Upper lobe of right lung (tissue), 1 donor: ENCODE results near the gene NTM. TPM values are rescaled to one million over a fixed set of nuclear protein-coding genes. Genes with fewer than 3 reads are reported as not detected.

ENCODE experiments used
- ATAC-seq: fragments of 200-7000 bp; cut with Tn5 transposase; one replicate; pipeline ENCODE4 v1.9.1; 2020; ENCODE audit warnings: mild to moderate bottlenecking, moderate library complexity
- DNase-seq: peaks from one replicate; pipeline ENCODE4 v3.0.0-alpha.2; 2020
- H3K27ac ChIP-seq: fragments of 200-600 bp; one replicate; pipeline ENCODE4 v1.8.0; 2022
- H3K27me3 ChIP-seq: fragments of 200-600 bp; one replicate; pipeline ENCODE4 v1.8.0; 2022; ENCODE audit warnings: mild to moderate bottlenecking
- H3K36me3 ChIP-seq: fragments of 200-600 bp; one replicate; pipeline ENCODE4 v1.8.0; 2022
- H3K4me1 ChIP-seq: fragments of 200-600 bp; one replicate; pipeline ENCODE4 v1.8.0; 2022
- H3K4me3 ChIP-seq: fragments of 200-600 bp; one replicate; pipeline ENCODE4 v1.8.0; 2022; ENCODE audit warnings: mild to moderate bottlenecking
- H3K9me3 ChIP-seq: fragments of 200-600 bp; one replicate; pipeline ENCODE4 v1.8.0; 2022
- CTCF ChIP-seq: fragments of 200-600 bp; IDR thresholded peaks from one replicate; pipeline ENCODE4 v1.8.0; 2022; ENCODE audit warnings: antibody characterized with exemption
- intact Hi-C: fragments of 100-400 bp; cut with DNase I; formaldehyde crosslinking; loops from one replicate; pipeline ENCODE4 v1.11.0; 2022
- total RNA-seq: library from RNA; stranded (reverse); fragmentation: NEBNext Ultra II Directional; extraction: Animal tissue kit (Norgen Biotek cat#: 25700); gene quantifications from one replicate; pipeline ENCODE4 v1.2.1, GENCODE V29; 2021
- donor health status: DM: no; HTN: yes; CAD: no; lungs with severe emphysema.

Gene NTM
- total RNA-seq, 1 donor from 2014 or later: 3.7 TPM

DNA sequence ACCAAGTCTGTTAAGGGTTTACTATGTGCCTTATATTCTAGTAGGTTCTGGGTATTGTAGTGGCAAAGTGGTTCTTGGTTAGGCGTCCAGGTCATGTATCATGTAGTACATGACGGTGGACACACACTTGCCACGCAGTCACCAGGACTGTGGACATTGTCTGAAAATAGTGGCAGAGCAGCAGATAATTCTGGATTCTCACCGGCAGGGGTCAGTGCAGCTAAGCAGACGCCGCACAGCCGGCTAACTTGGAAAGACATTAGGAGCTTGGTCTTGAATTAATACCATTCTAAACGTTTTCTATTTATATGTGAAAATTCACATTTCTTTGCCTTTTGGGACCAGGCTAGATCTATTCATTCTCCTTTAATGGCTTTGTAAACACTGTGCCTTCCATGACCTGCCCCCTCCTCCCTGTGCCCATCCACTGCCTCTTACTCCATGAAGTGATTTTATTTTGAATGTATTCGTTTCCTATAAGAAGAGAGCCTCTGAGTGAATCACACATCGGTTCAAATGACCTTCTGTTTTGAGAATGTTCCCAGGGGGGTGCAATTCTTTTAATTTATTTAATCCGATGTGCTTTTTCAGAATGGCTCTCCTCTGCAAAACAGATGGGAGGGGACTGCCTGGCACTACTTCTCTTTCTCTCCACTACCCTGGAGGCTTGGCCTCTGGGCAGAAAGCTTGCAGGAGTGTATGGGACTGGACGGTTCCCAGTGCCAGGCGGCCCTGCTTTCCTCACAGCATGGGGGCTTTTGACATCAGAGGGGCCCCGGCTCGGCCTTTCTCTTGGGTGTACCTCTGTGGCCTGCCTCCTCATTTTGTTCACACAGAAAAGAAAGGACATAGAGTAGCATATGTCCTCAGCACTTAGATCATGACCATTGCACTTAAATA lies 378.0 kb downstream of the NTM start:
- Histone ChIP-seq H3K9me3 (no peaks in the 10 kb centered on the region), H3K27me3 (peaks cover 6% of the 10 kb centered on the region), H3K4me1 (no peaks in the 10 kb centered on the region), H3K4me3 (no peak overlapping the region), H3K36me3 (no peaks in the 10 kb centered on the region), H3K27ac (no peak overlapping the region)
- ATAC-seq: peak; percentile 85
- intact Hi-C loops: no loop called here
- TF ChIP-seq CTCF: peak; percentile 82
- DNase-seq: peak; percentile 68

GRCh38 chr11:131749101-131749500 lies 378.7 kb downstream of the NTM start:
- no peaks in the 10 kb centered on the region for H3K9me3 ChIP-seq

DNA sequence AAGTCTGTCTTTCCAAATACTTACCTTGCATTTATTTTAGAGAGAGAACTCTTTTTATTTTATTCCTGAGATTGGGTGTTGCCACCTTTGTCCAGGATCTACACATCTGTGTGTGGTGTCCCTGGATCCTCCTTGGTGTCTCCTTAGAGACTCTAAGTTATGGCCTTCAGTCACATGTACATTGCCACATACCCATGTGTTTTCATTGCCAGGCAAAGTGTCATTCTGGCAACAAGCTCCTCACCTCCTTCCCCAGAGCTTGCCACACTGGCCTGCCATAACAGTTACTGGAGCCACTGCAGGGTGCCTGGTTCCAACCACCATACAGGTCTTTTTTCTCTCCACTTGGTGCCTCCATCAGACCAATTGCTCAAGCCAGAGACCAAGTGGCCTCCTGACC lies 379.7 kb downstream of the NTM start:
- no peaks in the 10 kb centered on the region for H3K36me3 ChIP-seq
- H3K4me1 ChIP-seq: no peaks in the 10 kb centered on the region
- TF ChIP-seq CTCF: no peak
- H3K27me3 ChIP-seq: peaks cover 6% of the 10 kb centered on the region
- intact Hi-C loops: no loop called here
- no peak overlapping the region for H3K4me3 ChIP-seq
- H3K27ac ChIP-seq: no peak overlapping the region
- ATAC-seq (no peak), DNase-seq (no peak)
- no peaks in the 10 kb centered on the region for H3K9me3 ChIP-seq

More at GRCh38 chr11:131749101-131749500, 378.7 kb downstream of the NTM start:
- intact Hi-C loops: no loop called here
- Histone ChIP-seq H3K4me3 (no peak overlapping the region), H3K4me1 (no peaks in the 10 kb centered on the region), H3K36me3 (no peaks in the 10 kb centered on the region), H3K27ac (no peak overlapping the region), H3K27me3 (peaks cover 6% of the 10 kb centered on the region)
- no peak for ATAC-seq
- no peak for TF ChIP-seq CTCF
- no peak for DNase-seq

GRCh38 chr11:131750692-131751091 lies 380.3 kb downstream of the NTM start:
- TF ChIP-seq CTCF: no peak

GRCh38 chr11:131754671-131755070 lies 384.3 kb downstream of the NTM start:
- TF ChIP-seq CTCF: no peak
- no peak overlapping the region for H3K27ac ChIP-seq
- no peaks in the 10 kb centered on the region for H3K4me1 ChIP-seq
- intact Hi-C loops: no loop called here
- H3K4me3 ChIP-seq: no peak overlapping the region
- no peak for ATAC-seq
- no peaks in the 10 kb centered on the region for H3K9me3 ChIP-seq
- H3K36me3 ChIP-seq: no peaks in the 10 kb centered on the region
- H3K27me3 ChIP-seq: peaks cover 6% of the 10 kb centered on the region
- DNase-seq: no peak

More at GRCh38 chr11:131750692-131751091, 380.3 kb downstream of the NTM start:
- no peak for ATAC-seq
- H3K9me3 ChIP-seq: no peaks in the 10 kb centered on the region
- DNase-seq: no peak
- no peak overlapping the region for H3K27ac ChIP-seq
- no peaks in the 10 kb centered on the region for H3K4me1 ChIP-seq
- peaks cover 6% of the 10 kb centered on the region for H3K27me3 ChIP-seq
- H3K36me3 ChIP-seq: no peaks in the 10 kb centered on the region
- intact Hi-C loops: no loop called here
- no peak overlapping the region for H3K4me3 ChIP-seq
